Neural crest cell (in vitro differentiated cells): ENCODE data around the gene CCDC92. TPM values are rescaled to one million over a fixed set of nuclear protein-coding genes. Genes with fewer than 3 reads are reported as not detected.

Source experiments
- DNase-seq: peaks from one replicate; pipeline ENCODE4 v3.0.0; 2021; ENCODE audit warnings: low read depth, mixed read lengths, low spot score
- H3K27ac Mint-ChIP-seq: one replicate; pipeline ENCODE4 v1.8.0; 2021; ENCODE audit warnings: mild to moderate bottlenecking, mixed read lengths; ENCODE audit not compliant: unreplicated experiment
- H3K27me3 Mint-ChIP-seq: 2 replicates; pipeline ENCODE4 v1.8.0; 2021; ENCODE audit warnings: low read depth, mild to moderate bottlenecking, mixed read lengths
- H3K36me3 Mint-ChIP-seq: 2 replicates; pipeline ENCODE4 v1.8.0; 2021; ENCODE audit warnings: low read depth, mild to moderate bottlenecking, mixed read lengths
- H3K4me1 Mint-ChIP-seq: 2 replicates; pipeline ENCODE4 v1.8.0; 2021; ENCODE audit warnings: mixed read lengths
- H3K4me3 Mint-ChIP-seq: one replicate; pipeline ENCODE4 v1.8.0; 2021; ENCODE audit warnings: mild to moderate bottlenecking, mixed read lengths
- H3K9me3 Mint-ChIP-seq: 2 replicates; pipeline ENCODE4 v1.8.0; 2021; ENCODE audit warnings: mixed read lengths
- total RNA-seq: library from RNA; stranded (reverse); gene quantifications from 2 replicates; pipeline ENCODE4 v1.2.1, GENCODE V29; 2021
- TF ChIP-seq, protein P1 (sequence below): fragments of 200-600 bp; sonication (generic); conservative IDR thresholded peaks from 2 replicates; pipeline ENCODE4 v1.5.0; 2021; ENCODE audit warnings: antibody characterized with exemption, mild to moderate bottlenecking

CCDC92 gene
- total RNA-seq, 1 donor from 2014 or later: 33.5 TPM

- peaks cover 26% of the 10 kb centered on the region for H3K4me1 Mint-ChIP-seq
- no peak overlapping the region for H3K4me3 Mint-ChIP-seq
- peaks cover 4% of the 10 kb centered on the region for H3K36me3 Mint-ChIP-seq
- peaks cover 7% of the 10 kb centered on the region for H3K27me3 Mint-ChIP-seq
- no peak for DNase-seq
- no peaks in the 10 kb centered on the region for H3K9me3 Mint-ChIP-seq
- no peak overlapping the region for H3K27ac Mint-ChIP-seq
- TF ChIP-seq, protein P1, sequence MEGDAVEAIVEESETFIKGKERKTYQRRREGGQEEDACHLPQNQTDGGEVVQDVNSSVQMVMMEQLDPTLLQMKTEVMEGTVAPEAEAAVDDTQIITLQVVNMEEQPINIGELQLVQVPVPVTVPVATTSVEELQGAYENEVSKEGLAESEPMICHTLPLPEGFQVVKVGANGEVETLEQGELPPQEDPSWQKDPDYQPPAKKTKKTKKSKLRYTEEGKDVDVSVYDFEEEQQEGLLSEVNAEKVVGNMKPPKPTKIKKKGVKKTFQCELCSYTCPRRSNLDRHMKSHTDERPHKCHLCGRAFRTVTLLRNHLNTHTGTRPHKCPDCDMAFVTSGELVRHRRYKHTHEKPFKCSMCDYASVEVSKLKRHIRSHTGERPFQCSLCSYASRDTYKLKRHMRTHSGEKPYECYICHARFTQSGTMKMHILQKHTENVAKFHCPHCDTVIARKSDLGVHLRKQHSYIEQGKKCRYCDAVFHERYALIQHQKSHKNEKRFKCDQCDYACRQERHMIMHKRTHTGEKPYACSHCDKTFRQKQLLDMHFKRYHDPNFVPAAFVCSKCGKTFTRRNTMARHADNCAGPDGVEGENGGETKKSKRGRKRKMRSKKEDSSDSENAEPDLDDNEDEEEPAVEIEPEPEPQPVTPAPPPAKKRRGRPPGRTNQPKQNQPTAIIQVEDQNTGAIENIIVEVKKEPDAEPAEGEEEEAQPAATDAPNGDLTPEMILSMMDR: no peak
These were observed 13.8 kb downstream of the CCDC92 start for GRCh38 chr12:123958876-123959275.

DNA sequence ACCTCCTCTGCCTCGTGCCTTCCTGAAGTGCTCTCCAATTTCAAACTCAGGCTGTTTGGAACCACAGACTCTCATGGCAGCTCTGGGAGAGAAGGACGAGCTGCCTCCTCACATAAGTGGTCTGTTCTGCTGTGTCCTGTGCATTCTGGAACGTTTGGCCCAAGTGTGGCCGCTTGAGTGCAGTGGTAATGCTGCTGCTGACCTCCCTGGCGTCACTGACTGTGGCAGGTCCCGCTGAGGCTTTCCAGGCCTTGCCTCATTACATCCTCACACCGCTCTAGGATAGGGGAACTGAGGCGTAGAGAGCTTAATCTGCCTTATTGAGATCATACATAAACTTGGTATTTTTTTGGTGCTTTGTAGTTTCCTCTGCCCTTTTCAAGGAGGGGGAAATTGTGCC is 14.2 kb downstream of the CCDC92 start:
- TF ChIP-seq, protein P1: no peak
- H3K27ac Mint-ChIP-seq: no peak overlapping the region
- DNase-seq: no peak
- H3K9me3 Mint-ChIP-seq: no peaks in the 10 kb centered on the region
- no peak overlapping the region for H3K4me3 Mint-ChIP-seq
- peaks cover 4% of the 10 kb centered on the region for H3K36me3 Mint-ChIP-seq
- peaks cover 24% of the 10 kb centered on the region for H3K4me1 Mint-ChIP-seq
- H3K27me3 Mint-ChIP-seq: peaks cover 7% of the 10 kb centered on the region

GRCh38 chr12:123957196-123957595 is 15.4 kb downstream of the CCDC92 start:
- no peaks in the 10 kb centered on the region for H3K9me3 Mint-ChIP-seq
- no peak overlapping the region for H3K4me3 Mint-ChIP-seq
- no peak for DNase-seq
- H3K27me3 Mint-ChIP-seq: peaks cover 4% of the 10 kb centered on the region
- peaks cover 16% of the 10 kb centered on the region for H3K4me1 Mint-ChIP-seq
- TF ChIP-seq, protein P1: no peak
- H3K36me3 Mint-ChIP-seq: peaks cover 4% of the 10 kb centered on the region
- no peak overlapping the region for H3K27ac Mint-ChIP-seq

- Mint-ChIP-seq H3K36me3 (peaks cover 4% of the 10 kb centered on the region), H3K4me1 (peaks cover 19% of the 10 kb centered on the region), H3K9me3 (no peaks in the 10 kb centered on the region), H3K27me3 (peaks cover 4% of the 10 kb centered on the region), H3K27ac (no peak overlapping the region), H3K4me3 (no peak overlapping the region)
- TF ChIP-seq, protein P1: no peak
- DNase-seq: no peak
These were observed 16.4 kb downstream of the CCDC92 start for GRCh38 chr12:123956249-123956648.

DNA sequence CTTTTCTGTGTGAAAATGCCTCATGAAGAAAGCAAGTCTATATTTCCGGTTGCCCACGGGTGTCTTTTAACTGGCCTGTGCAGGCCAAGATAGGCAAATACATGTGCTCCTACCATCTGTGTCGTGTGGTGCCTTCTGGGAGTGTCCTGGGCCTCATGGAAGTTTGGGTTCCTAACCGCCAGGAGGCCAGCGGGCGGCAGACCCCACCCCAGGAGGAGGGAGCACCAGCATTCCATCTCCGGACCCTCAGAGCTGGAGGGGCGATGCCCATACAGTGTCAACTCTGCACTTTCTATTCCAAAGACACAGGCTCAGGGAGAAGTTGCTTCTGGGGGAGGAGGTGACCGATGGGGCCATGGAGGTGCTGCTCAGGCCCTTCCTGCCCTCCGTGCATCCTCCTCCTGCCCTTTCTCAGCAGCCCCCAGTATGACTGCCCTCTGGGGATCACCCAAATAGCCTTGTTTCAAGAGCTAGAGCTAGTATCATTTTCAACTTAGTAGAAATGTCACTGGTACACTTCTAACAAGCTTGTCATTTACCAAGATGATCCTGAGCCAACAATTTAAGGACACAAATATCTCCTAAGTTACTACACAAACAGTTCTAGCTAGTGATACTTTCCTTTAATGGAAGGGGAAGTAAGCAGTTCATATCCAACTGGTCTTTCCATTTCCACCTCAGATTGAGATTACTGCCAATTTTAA is 17.8 kb downstream of the CCDC92 start:
- Mint-ChIP-seq H3K9me3 (no peaks in the 10 kb centered on the region), H3K27ac (no peak overlapping the region), H3K4me1 (peaks cover 23% of the 10 kb centered on the region), H3K4me3 (no peak overlapping the region), H3K36me3 (peaks cover 4% of the 10 kb centered on the region), H3K27me3 (peaks cover 3% of the 10 kb centered on the region)
- DNase-seq: no peak
- TF ChIP-seq, protein P1: no peak
